KG1 (cell line): ENCODE results near the gene TJP2.

Source experiments
- DNase-seq: peaks from one replicate; lab custom pipeline; 2025; lab: John Stamatoyannopoulos, UW

TJP2 gene

GRCh38 chr9:69191231-69191630, 17.2 kb downstream of the TJP2 start:
- DNase-seq, result no peak

GRCh38 chr9:69192214-69192613, 18.1 kb downstream of the TJP2 start:
- DNase-seq, result no peak

- DNase-seq, result no peak
These were observed 19.6 kb downstream of the TJP2 start for GRCh38 chr9:69193685-69194032.

GRCh38 chr9:69194702-69195418, 20.8 kb downstream of the TJP2 start:
- DNase-seq, result no peak

- DNase-seq, result no peak
These were observed 21.6 kb downstream of the TJP2 start for GRCh38 chr9:69195668-69196067.

- no peak for DNase-seq
These were observed 23.6 kb downstream of the TJP2 start for GRCh38 chr9:69197687-69198086.

- DNase-seq, result no peak
These were observed 24.6 kb downstream of the TJP2 start for GRCh38 chr9:69198521-69199220.

GRCh38 chr9:69199769-69200470, 25.8 kb downstream of the TJP2 start:
- no peak for DNase-seq

GRCh38 chr9:69202556-69202955, 28.5 kb downstream of the TJP2 start:
- DNase-seq, result no peak

- no peak for DNase-seq
These were observed 30.2 kb downstream of the TJP2 start for GRCh38 chr9:69204326-69204725.

- DNase-seq, result no peak
These were observed 30.8 kb downstream of the TJP2 start for GRCh38 chr9:69204849-69205248.

GRCh38 chr9:69206047-69206446, 32.0 kb downstream of the TJP2 start:
- no peak for DNase-seq

- no peak for DNase-seq
These were observed 33.4 kb downstream of the TJP2 start for GRCh38 chr9:69207503-69207902.

- no peak for DNase-seq
These were observed 37.5 kb downstream of the TJP2 start for GRCh38 chr9:69211424-69212036.

- no peak for DNase-seq
These were observed 39.6 kb downstream of the TJP2 start for GRCh38 chr9:69213647-69214046.

- no peak for DNase-seq
These were observed 40.9 kb downstream of the TJP2 start for GRCh38 chr9:69214939-69215338.

GRCh38 chr9:69215774-69216485, 41.9 kb downstream of the TJP2 start:
- DNase-seq, result no peak

GRCh38 chr9:69218166-69218565, 44.1 kb downstream of the TJP2 start:
- DNase-seq, result no peak

- DNase-seq, result no peak
These were observed 47.0 kb downstream of the TJP2 start for GRCh38 chr9:69221036-69221435.

GRCh38 chr9:69222970-69223369, 48.9 kb downstream of the TJP2 start:
- DNase-seq, result no peak

- DNase-seq, result no peak
These were observed 49.5 kb downstream of the TJP2 start for GRCh38 chr9:69223605-69224004.

GRCh38 chr9:69229367-69229766, 55.3 kb downstream of the TJP2 start:
- no peak for DNase-seq
